Calu3 (cell line): ENCODE results near the gene HDLBP. TPM values are rescaled to one million over a fixed set of nuclear protein-coding genes. Genes with fewer than 3 reads are reported as not detected.
A peak's percentile ranks its signal among the peaks of the same experiment; 100 is the strongest.

Experiments
- BruUV-seq: library from RNA; stranded (reverse); fragments of 400-500 nt; replicated peaks from 2 replicates; lab custom pipeline; 2021; lab: Mats Ljungman, UMichigan
- CTCF ChIA-PET: fragments of 300-600 bp; sonication (Branson Sonifier 250); formaldehyde crosslinking; loops from one replicate; lab custom pipeline; 2022; ENCODE audit warnings: antibody characterized with exemption; lab: Charles Lee
- DNase-seq: peaks from one replicate; pipeline ENCODE4 v3.0.0; 2022
- H3K27ac Mint-ChIP-seq: one replicate; pipeline ENCODE4 v1.8.0; 2022; ENCODE audit warnings: mixed read lengths; ENCODE audit not compliant: unreplicated experiment
- H3K27me3 Mint-ChIP-seq: one replicate; pipeline ENCODE4 v1.8.0; 2022; ENCODE audit warnings: mixed read lengths; ENCODE audit not compliant: unreplicated experiment
- H3K36me3 Mint-ChIP-seq: one replicate; pipeline ENCODE4 v1.8.0; 2022; ENCODE audit warnings: mild to moderate bottlenecking, moderate library complexity, mixed read lengths; ENCODE audit not compliant: insufficient read depth, unreplicated experiment
- H3K4me1 Mint-ChIP-seq: one replicate; pipeline ENCODE4 v1.8.0; 2022; ENCODE audit warnings: mild to moderate bottlenecking, low read depth, mixed read lengths; ENCODE audit not compliant: unreplicated experiment
- H3K4me3 Mint-ChIP-seq: one replicate; pipeline ENCODE4 v1.8.0; 2022; ENCODE audit warnings: mild to moderate bottlenecking, low read depth, moderate library complexity, mixed read lengths; ENCODE audit not compliant: unreplicated experiment
- H3K9me3 Mint-ChIP-seq: one replicate; pipeline ENCODE4 v1.8.0; 2022; ENCODE audit warnings: low read depth, mixed read lengths; ENCODE audit not compliant: unreplicated experiment
- CTCF ChIP-seq: fragments of 200-600 bp; IDR thresholded peaks from one replicate; pipeline ENCODE4 v1.8.0; 2022; ENCODE audit warnings: antibody characterized with exemption; ENCODE audit not compliant: unreplicated experiment
- intact Hi-C: fragments of 100-400 bp; cut with micrococcal nuclease; formaldehyde crosslinking; loops from one replicate; pipeline ENCODE4 v1.10.0; 2022; ENCODE audit not compliant: unreplicated experiment
- total RNA-seq: library from RNA; stranded (reverse); gene quantifications from 2 replicates; pipeline ENCODE4 v1.2.3, GENCODE V29; 2022

HDLBP gene
- total RNA-seq, 1 experiment from 2014 or later, result 493 TPM

- Mint-ChIP-seq H3K36me3 (peaks cover 53% of the 10 kb centered on the region), H3K4me3 (peak overlapping the region; percentile 67), H3K27ac (peak overlapping the region; percentile 72), H3K27me3 (no peaks in the 10 kb centered on the region), H3K4me1 (peaks cover 45% of the 10 kb centered on the region), H3K9me3 (peaks cover 5% of the 10 kb centered on the region)
- TF ChIP-seq CTCF, result no peak
- CTCF ChIA-PET, result no interaction called here
- DNase-seq, result peak; percentile 59
- no TSS peak for BruUV-seq
- intact Hi-C loops, result no loop called here
Measured at GRCh38 chr2:241272303-241273209, 42.9 kb downstream of the HDLBP start.

DNA sequence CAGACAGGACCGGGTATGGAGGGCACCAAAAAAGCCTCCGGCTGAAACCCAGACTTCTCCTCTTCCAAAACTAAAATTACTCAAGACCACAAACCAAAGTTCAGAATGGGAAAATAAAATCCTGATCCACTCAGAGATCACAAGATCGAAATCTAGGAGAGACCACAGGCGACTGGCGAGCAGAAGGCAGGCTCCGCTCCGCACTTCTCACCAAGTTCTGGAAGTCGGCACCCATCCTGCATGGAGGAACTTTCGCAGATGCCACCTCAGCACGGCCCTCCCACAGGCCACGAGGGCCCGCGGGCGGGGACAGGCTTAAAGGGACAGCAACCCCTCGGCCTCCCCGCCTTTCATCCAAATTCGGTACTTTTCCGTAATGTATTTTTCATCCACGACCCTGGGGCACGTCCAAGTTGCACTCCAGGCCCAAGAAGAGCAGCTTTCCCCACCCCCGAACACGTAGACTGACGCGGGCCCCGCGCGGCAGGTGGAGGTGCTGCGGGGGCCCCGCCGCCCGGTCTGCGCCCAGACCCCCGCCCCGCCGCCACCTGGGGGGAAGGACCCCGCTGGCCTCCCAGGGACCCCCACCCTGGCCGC lies 43.7 kb downstream of the HDLBP start:
- H3K27me3 Mint-ChIP-seq, result no peaks in the 10 kb centered on the region
- H3K4me1 Mint-ChIP-seq, result peaks cover 45% of the 10 kb centered on the region
- H3K4me3 Mint-ChIP-seq, result peak overlapping the region; percentile 67
- peaks cover 61% of the 10 kb centered on the region for H3K36me3 Mint-ChIP-seq
- TF ChIP-seq CTCF, result no peak
- peak; percentile 77 for DNase-seq
- CTCF ChIA-PET, result no interaction called here
- no TSS peak for BruUV-seq
- intact Hi-C loops, result no loop called here
- H3K9me3 Mint-ChIP-seq, result peaks cover 5% of the 10 kb centered on the region
- H3K27ac Mint-ChIP-seq, result peak overlapping the region; percentile 66

DNA sequence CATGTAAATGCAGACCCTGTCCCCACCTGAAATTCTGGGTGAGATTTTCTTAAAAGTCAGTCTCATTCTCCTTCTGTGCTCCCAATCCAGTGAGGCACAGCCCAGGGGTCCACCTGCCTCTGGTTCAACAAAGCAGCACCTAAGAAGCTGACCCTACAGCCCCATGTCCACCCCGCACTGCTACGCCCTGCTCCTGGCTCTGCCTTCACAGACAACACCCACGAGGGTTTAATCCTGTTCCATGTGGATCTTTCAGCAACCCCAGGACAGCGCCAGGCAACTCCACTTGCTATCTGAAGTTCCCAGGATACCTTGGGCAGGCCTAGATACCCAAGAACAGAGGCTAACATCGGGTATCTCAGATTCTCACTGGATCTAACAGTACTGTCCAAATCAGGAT lies 44.9 kb downstream of the HDLBP start:
- CTCF ChIA-PET, result no interaction called here
- no peaks in the 10 kb centered on the region for H3K27me3 Mint-ChIP-seq

More for the DNA sequence above, 44.9 kb downstream of the HDLBP start:
- no TSS peak for BruUV-seq
- Mint-ChIP-seq H3K36me3 (peaks cover 66% of the 10 kb centered on the region), H3K9me3 (peaks cover 5% of the 10 kb centered on the region), H3K27ac (peak overlapping the region; percentile 66), H3K4me3 (peak overlapping the region; percentile 67), H3K4me1 (peaks cover 45% of the 10 kb centered on the region)
- TF ChIP-seq CTCF, result no peak
- DNase-seq, result no peak
- intact Hi-C loops, result no loop called here
